ENCODE results near the gene SH3GL2.

DNA sequence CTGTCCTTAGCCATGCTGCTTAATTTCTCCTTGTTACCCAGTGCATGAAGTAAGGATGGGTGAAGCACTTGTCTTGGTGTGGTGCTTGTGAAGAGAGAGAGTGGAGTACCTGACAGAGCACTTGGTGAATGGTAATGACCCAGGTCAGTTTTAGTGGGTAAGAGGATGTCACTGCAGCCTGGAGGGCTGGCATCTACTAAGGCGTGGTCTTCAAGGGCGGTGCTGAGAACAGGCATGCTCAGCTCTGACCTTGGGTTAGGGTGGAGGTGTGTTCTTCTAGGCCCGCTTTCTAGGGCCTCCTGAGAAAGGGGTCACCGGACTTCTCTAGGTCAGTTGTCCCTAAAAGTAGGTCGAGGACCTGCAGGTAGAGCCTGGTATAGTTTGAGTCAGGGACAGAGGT lies 25.7 kb downstream of the SH3GL2 start:
- TF ChIP-seq POLR2A (IDR thresholded peaks at IDR 0.05) (no peak), POLR2AphosphoS5 (IDR thresholded peaks at IDR 0.05) (no peak), EP300 (IDR thresholded peaks at IDR 0.05) (no peak)
- TF ChIP-seq, protein P1, sequence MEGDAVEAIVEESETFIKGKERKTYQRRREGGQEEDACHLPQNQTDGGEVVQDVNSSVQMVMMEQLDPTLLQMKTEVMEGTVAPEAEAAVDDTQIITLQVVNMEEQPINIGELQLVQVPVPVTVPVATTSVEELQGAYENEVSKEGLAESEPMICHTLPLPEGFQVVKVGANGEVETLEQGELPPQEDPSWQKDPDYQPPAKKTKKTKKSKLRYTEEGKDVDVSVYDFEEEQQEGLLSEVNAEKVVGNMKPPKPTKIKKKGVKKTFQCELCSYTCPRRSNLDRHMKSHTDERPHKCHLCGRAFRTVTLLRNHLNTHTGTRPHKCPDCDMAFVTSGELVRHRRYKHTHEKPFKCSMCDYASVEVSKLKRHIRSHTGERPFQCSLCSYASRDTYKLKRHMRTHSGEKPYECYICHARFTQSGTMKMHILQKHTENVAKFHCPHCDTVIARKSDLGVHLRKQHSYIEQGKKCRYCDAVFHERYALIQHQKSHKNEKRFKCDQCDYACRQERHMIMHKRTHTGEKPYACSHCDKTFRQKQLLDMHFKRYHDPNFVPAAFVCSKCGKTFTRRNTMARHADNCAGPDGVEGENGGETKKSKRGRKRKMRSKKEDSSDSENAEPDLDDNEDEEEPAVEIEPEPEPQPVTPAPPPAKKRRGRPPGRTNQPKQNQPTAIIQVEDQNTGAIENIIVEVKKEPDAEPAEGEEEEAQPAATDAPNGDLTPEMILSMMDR (IDR thresholded peaks at IDR 0.05): no peak
